DOHH2 (cell line): Measurements from ENCODE around the gene STK4.

ENCODE experiments used
- EZH2phosphoT487 ChIP-seq: fragments of 200-600 bp; sonication (generic); IDR thresholded peaks from 2 replicates; pipeline ENCODE4 v1.6.1; 2017; ENCODE audit warnings: borderline replicate concordance, mild to moderate bottlenecking, antibody characterized with exemption, low read length, moderate library complexity, mixed read lengths
- TF ChIP-seq, protein P1 (sequence below): fragments of 200-600 bp; sonication (generic); IDR thresholded peaks from one replicate; pipeline ENCODE4 v1.5.1; 2014; ENCODE audit warnings: antibody characterized with exemption, mild to moderate bottlenecking, low read depth, low read length; ENCODE audit not compliant: poor library complexity, severe bottlenecking

DNA sequence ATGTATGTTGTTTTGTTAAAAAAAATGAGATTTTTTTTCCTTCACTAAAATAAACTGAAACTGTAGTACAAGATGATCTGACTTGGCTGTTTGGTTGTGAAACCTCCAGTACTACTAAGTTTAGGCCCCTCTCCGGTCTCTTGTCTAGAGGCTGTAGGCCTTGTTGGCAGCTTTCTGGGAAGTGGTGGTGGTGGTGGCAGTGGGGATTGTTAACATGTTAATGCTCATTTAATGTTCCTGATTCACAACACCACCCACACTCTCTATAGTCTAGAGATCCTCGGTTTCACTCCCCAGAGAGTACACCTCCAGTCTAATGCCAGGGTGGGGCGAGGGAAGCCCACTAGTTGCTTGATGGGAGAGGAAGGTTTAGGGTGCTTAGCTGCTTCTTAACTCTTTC lies 24.1 kb downstream of the STK4 start:
- TF ChIP-seq, protein P1, sequence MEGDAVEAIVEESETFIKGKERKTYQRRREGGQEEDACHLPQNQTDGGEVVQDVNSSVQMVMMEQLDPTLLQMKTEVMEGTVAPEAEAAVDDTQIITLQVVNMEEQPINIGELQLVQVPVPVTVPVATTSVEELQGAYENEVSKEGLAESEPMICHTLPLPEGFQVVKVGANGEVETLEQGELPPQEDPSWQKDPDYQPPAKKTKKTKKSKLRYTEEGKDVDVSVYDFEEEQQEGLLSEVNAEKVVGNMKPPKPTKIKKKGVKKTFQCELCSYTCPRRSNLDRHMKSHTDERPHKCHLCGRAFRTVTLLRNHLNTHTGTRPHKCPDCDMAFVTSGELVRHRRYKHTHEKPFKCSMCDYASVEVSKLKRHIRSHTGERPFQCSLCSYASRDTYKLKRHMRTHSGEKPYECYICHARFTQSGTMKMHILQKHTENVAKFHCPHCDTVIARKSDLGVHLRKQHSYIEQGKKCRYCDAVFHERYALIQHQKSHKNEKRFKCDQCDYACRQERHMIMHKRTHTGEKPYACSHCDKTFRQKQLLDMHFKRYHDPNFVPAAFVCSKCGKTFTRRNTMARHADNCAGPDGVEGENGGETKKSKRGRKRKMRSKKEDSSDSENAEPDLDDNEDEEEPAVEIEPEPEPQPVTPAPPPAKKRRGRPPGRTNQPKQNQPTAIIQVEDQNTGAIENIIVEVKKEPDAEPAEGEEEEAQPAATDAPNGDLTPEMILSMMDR: no peak
- TF ChIP-seq EZH2phosphoT487: no peak
